ENCODE results near the gene ZIK1.

The ZIK1 gene

GRCh38 chr19:57583104-57583520 lies 833 bp upstream of the ZIK1 start:
- no peak for TF ChIP-seq CTCF (IDR thresholded peaks at IDR 0.05)
- H3K27ac ChIP-seq, result no peak overlapping the region
- no peaks in the 10 kb centered on the region for H3K36me3 ChIP-seq
- H3K9me3 ChIP-seq, result peaks cover 16% of the 10 kb centered on the region
- peak overlapping the region; percentile 61 to 74 for H3K4me3 ChIP-seq (ENCODE audit: low read depth in 1 of 2, low read length in 1 of 2)
- peaks cover 16 to 21% of the 10 kb centered on the region in 2 experiments for H3K4me1 ChIP-seq (ENCODE audit: control insufficient read depth in 1 of 2, insufficient read depth in 1 of 2, low read depth in 1 of 2, low read length in 1 of 2)
- peaks cover 8% of the 10 kb centered on the region for H3K27me3 ChIP-seq

GRCh38 chr19:57587529-57587928 lies 3.6 kb downstream of the ZIK1 start:
- no peak overlapping the region for H3K4me3 ChIP-seq (ENCODE audit: low read depth in 1 of 2, low read length in 1 of 2)
- no peak overlapping the region for H3K27ac ChIP-seq
- no peak for TF ChIP-seq CTCF (IDR thresholded peaks at IDR 0.05)
- peaks cover 9 to 13% of the 10 kb centered on the region in 2 experiments for H3K4me1 ChIP-seq (ENCODE audit: control insufficient read depth in 1 of 2, insufficient read depth in 1 of 2, low read depth in 1 of 2, low read length in 1 of 2)
- H3K36me3 ChIP-seq, result no peaks in the 10 kb centered on the region
- H3K9me3 ChIP-seq, result peaks cover 33% of the 10 kb centered on the region
- peaks cover 8% of the 10 kb centered on the region for H3K27me3 ChIP-seq

GRCh38 chr19:57599377-57599760 lies 15.4 kb downstream of the ZIK1 start:
- H3K36me3 ChIP-seq, result no peaks in the 10 kb centered on the region
- H3K9me3 ChIP-seq, result no peaks in the 10 kb centered on the region
- peaks cover 11% of the 10 kb centered on the region in 2 experiments for H3K4me1 ChIP-seq (ENCODE audit: control insufficient read depth in 1 of 2, insufficient read depth in 1 of 2, low read depth in 1 of 2, low read length in 1 of 2)
- no peaks in the 10 kb centered on the region for H3K27me3 ChIP-seq
- no peak overlapping the region for H3K27ac ChIP-seq
- peak overlapping the region; percentile 61 to 77 for H3K4me3 ChIP-seq (ENCODE audit: low read depth in 1 of 2, low read length in 1 of 2)
- no peak for TF ChIP-seq CTCF (IDR thresholded peaks at IDR 0.05)

- Histone ChIP-seq H3K27me3 (no peaks in the 10 kb centered on the region), H3K4me1 (ENCODE audit: control insufficient read depth in 1 of 2, insufficient read depth in 1 of 2, low read depth in 1 of 2, low read length in 1 of 2) (peaks cover 11% of the 10 kb centered on the region in 2 experiments), H3K9me3 (no peaks in the 10 kb centered on the region), H3K36me3 (no peaks in the 10 kb centered on the region), H3K27ac (no peak within 1 kb of the TSS), H3K4me3 (ENCODE audit: low read depth in 1 of 2, low read length in 1 of 2) (peak within 1 kb of the TSS; percentile 61 to 77)
- no peak for TF ChIP-seq CTCF (IDR thresholded peaks at IDR 0.05)
These were observed 15.9 kb downstream of the ZIK1 start, which contains the start of gene ZNF530 for GRCh38 chr19:57599761-57600383. Gene ZNF530, plus strand, starts transcription at chr19:57599885. Its CDS starts 4,461 bp downstream, at chr19:57604346.

- peaks cover 25% of the 10 kb centered on the region for H3K9me3 ChIP-seq
- peaks cover 10% of the 10 kb centered on the region for H3K36me3 ChIP-seq
- no peaks in the 10 kb centered on the region for H3K27me3 ChIP-seq
- no peak overlapping the region for H3K4me3 ChIP-seq (ENCODE audit: low read depth in 1 of 2, low read length in 1 of 2)
- no peak overlapping the region for H3K27ac ChIP-seq
- TF ChIP-seq CTCF (IDR thresholded peaks at IDR 0.05), result no peak
- H3K4me1 ChIP-seq (ENCODE audit: control insufficient read depth in 1 of 2, insufficient read depth in 1 of 2, low read depth in 1 of 2, low read length in 1 of 2), result no peaks in the 10 kb centered on the region
These were observed 23.0 kb downstream of the ZIK1 start for GRCh38 chr19:57606931-57607330.
